ENCODE measurements around the gene CIT.

CIT gene

DNA sequence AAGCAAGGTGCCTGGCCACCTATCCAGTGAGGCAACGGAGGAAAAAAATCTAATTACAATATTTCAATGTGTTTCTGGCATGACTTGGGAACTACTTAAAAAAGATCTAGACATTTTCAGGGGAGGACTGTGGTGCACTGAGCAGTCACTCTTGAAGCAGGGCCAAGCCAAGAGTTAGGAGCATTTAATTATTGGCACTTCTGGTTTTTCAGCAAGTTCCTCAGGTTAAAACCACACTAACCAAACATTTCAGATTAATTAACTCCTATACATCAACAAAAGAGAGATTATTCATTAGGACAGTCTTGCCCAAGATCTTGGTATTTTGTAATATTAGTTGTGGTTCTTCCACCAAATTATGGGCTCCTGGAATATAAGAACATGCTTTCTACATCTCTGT lies 183.6 kb downstream of the CIT start:
- no peak for DNase-seq

DNA sequence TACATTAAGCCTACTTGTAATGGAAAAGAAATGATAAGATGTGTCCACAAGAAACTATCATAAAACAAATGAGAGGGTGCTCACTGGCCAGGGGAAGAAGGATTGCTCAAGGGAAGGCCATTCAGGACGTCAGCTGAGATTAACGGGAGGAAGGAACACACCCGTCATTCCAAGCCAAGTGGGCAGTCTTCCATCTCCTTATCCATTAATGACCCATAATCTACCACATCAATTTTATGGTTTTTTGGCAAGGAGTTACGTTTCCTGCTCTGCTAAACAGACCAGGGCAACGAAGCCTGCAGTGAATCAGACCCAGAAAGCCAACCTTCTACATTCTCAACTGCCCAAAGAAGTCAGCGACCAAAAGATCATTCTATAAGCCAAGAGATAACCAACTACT lies 184.1 kb downstream of the CIT start:
- DNase-seq, result no peak

DNA sequence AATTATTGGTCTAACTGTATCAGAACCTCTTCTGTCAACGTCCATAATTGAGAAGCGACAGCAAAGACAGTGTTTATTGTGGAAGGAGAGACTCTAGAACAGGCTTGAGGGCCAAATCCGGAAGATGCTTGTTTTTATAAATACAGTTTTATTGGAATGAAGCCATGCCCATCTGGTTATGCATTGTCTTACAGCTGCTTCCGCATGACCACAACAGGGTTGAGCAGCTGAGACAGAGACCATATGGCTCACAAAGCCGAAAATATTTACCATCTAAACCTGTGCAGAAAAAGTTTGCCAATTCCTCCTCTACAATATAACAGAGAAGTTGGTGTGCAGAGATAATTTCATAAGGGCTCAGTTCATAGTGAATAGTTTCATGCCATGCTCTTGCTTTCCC lies 184.7 kb downstream of the CIT start:
- no peak for DNase-seq

DNA sequence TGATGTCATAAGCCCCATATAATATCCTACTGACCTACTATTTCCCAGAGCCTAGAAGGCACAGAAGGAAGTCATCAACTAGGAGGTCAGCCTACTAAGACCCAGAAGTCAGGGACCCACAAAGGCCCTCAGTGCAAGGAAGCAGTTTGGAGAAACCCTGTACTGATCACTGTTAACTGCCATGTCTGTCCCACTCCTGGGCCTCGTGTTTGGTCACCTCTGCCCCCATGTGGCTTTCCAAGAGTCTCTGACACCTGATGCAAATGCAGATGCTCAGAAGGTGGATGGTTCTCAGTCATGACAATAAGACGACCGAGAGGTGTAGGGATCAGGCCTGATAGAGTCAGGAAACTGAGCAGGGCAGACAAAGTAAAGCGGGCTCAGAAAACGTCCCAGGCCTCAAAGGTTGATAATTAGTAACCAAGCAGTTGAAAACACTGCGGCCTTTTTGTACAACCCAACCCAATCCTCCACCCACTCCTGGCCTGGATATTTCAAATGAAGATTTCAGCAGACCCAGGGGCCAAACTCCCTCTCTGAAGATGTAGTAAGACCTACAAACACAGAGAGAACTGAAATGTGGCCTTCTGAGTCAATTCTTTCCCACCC lies 185.8 kb downstream of the CIT start:
- no peak for DNase-seq

DNA sequence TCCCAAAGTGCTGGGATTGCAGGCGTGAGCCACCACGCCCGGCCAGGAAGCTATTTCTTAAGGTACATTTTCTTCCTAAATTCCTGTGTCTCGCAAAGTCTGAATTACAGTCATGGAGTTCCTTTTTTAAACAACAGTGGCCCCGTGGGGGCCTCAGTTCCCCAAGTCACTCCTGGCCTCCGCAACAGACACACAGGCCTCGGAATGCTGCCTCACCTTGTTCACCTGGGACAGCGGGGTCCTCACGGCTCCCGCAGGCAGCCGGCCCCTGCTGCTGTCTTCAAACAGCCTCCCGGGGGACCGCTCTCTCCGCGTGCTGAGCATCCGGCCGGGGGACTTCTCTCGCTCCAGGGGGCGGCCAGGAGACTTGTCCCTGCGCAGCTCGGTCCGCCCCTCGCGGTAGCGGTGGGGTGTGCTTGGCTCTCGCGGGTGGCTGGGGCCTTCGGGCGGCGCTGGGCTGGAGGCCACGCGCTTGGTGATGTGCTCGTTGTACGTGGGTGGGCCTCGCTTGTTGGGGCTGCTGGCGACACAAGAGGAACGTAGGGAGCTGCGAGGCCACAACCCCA lies 187.1 kb downstream of the CIT start:
- DNase-seq, result no peak

DNA sequence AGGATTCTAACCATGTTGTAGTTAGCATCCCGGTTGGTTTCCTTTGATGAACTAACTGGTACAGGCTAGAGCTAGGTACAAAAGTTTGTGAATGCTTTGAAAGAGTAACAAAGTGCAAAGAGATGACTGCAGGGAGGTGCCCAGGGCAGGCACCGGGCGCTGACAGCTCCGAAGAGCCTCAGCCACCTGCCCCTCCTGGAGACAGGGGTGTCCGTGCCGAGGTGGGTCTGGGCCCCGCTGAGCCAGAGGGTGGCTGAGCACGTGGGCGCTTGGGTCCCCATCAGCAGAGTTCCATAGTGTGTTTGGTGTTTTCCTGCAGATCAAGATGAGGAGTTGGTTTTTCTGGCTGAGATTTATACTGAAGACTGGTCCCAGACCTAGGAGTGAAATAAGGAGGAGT lies 189.2 kb downstream of the CIT start:
- no peak for DNase-seq

DNA sequence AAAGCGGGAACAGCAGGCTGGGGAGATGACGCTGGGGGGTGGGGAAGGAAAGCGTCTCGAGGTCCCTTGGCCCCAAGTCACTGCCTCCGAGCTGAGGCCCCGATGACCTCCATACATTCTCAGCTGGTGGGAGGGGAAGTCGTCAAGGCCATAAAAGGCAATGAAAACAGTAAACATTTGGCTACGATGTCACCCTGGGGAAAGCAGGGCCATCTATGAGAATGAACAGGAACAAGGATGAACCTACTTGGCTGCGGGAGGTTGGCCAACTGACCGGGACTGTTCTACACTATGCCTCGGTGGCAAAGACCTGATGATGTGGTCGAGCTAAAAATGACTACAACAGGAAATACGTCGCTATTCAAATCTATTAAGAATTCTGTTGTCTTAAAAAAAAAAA lies 189.7 kb downstream of the CIT start:
- DNase-seq, result no peak

DNA sequence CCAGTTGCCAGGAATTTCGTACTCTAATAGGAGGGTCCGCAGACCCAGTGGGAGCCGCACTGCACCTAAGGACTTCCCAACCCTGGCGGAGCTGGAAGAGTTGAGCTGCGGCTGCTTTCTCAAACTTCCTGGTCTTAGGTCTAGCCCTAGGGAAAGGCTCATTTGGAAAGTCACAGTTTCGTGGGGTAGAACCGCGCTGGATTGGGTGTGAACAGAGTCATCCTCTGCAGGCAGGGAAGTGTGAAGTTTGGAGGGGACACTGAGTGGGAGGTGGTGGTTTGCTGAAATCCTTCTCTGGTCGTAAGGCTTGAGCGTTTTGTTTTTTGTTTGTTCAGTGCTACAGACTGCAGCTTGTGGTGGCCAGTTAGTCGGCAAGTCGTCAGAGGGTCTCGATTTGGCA lies 190.3 kb downstream of the CIT start:
- no peak for DNase-seq

DNA sequence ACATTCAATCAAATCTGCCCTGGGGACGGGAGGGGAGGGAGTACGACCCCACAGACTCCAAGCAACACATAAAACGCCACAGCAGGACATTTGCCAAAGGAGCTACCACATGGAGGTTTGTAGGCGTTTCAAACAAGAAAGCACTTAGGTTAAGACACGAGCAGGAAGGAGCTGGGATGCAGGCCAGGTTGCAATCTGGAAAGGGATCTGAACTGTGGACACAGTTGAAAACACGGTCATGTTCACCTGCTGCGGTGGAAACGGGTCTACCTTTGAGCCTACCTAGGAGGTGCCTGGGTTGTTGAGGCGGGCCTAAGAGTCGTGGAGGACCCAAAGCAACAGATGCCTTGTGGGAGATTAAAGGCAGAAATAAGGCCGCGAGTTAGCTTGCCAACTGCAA lies 190.8 kb downstream of the CIT start:
- no peak for DNase-seq

DNA sequence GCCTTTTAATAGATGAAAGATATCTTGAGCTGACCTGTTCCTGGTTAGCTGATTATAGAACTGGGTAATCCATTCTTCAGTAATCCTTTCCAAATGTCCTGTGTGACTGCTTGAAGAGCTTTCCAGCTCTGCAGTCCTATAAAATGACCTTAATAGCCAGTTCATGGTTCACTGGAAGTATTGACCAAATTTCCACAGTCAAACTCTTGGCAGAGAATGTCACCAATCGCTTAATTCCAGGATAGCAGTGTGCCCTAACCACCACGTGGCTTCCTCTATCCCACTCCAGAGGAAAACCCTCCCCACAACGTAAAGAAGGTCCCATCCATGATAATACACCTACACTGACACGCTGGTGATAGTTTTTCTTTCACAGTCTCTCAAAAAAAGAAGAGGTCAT lies 191.7 kb downstream of the CIT start:
- no peak for DNase-seq

DNA sequence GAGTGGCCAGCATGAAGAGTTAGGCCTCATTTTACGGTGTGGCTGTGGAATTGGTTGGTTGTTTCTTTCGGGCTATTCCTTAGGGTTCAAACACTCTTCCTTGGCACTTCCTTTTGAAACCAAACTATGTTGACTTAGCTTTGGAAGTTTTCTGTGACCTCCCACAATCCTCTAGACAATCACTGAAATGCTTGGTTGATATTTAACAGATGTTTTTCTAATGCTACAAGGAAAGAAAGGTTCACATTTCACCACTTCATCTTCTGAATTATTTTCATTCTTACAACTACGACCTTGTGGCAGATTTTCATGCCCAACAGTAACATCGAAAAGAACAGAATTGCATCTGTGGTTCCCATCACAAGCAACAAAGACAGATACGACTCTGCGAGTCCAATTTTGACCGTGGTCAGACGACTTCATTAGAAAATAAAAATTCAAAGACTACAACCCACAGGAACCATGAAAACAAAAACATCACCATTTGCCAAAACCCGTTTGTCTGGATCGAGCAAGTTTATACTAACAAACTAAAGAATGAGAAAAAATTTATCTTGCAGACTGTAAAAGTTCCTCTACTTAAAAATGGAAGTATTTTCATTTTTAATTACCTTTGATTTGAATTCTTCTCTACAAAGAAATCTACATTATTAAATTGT lies 192.3 kb downstream of the CIT start:
- no peak for DNase-seq

DNA sequence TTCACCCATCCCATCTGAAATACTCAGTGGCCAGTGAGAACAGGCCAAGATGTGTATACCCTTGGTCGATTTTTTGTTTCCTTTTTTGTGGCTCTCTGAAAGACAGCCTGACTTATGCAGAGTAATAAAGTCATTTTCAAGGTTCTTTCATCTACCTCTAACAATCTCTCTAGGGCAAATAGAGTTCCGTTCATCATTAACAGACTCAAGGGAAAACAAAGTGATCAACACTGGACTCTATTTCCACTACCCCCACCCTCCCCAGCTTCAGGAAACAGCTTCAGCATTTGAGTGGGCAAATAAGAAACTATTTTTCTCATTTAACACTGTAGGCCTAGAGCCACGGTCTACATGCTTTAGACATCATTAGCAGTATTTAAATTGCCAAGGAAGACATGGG lies 193.3 kb downstream of the CIT start:
- no peak for DNase-seq

DNA sequence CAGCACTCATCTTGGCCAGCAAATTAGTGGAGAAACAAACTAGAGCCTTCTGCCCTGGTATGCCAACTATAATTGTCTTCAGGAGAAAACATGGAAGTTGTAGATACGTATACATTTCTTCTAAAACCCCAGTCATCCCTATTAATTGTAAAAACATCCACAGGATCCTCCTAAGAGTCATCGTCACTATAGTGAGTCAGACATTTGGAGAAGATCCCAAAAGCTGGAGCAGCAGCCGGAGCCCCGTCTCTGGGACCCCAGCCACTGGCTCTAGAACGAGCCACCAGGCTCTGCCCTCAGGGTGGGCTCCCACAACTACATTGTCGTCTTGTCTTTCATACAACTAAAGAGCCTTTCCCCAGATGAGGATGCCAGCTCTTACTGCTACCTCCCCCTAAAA lies 193.7 kb downstream of the CIT start:
- DNase-seq, result no peak

DNA sequence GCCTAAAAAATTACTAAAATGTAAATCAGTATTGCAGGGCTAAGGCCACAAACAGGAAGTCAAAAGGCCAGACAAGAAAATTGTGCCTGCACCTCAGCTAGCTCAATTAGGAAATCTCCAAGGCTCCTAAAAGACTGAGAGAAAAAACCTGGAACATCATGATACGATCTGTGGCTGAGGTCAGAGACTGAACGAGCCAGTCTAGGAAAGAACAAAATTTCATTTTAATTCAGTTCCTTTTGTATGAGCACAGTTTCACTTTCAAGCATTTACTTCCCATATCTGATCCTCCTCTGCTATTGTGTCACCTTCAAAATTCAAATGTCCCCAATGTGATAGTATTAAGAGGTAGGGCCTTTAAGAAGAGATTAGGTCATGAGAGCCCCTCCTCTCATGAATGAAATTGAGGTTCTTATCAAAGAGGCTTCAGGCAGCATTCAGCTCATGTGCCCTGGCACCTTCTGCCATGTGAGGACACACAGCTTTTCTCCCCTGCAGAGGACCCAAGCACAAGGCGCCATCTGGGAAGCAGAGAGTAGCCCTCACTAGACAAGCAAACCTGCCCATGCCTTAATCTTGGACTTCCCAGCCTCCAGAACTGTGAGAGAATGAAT lies 194.4 kb downstream of the CIT start:
- no peak for DNase-seq

DNA sequence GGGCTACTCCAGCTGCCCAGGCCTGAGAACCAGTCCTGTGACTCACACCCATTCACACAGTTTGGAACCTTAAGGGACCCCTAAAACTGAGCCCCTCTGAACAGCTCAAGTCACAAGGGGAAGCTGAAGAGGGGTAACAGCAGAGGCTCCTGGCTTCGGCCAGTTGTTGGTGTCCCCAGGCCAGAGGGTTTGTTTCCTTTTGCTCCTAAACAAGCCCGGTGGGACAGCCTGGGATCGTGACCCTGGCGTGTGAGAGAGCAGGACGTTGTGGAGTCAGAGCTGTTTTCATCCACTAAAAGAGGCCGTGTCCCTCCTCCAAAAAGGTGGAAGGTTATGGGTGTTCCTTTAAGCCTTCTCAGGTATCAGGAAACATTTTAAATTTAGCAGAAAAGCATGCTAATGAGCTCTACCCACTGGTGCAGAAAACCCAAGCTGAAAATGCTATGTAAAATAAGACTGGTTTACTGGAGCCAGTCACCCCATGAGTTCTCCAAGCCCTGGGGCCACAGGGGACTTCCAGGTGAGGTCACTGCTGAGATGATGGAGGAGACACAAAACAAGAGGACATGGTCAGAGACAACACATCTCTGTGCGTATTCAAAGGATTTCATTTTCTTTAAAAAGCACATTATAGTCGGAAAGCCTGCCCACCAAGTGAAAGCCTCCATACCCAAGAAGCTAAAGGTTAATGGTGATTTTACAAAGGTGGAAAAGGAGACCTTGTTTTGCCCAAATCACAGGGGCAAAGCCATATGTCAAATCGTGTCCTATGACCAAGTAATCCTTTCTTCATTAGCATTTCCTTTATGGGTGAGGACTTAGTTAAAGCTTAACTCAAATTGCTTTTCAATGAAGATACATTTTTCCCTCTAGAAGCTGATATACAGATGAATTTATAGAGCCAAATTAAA lies 195.1 kb downstream of the CIT start:
- no peak for DNase-seq

DNA sequence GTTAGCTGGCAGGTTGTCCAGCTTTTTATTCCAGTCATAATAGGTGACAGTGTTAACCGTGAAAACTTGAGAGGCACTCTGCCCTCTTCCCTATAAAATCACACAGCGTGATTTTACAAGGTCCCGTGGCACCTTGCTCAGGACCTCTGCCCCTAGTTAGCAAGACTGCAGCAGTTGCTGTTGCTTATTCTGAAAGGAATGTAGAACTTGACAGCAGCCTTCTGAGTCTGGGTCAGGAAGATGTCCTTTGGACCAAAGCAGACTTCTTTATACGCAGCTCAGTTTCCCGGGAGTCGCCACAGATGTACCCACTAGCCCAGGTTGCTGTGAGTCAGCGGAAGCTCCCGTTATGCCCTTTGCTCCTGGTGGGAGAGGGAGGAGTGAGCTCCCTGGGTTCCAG lies 196.0 kb downstream of the CIT start:
- DNase-seq, result no peak

DNA sequence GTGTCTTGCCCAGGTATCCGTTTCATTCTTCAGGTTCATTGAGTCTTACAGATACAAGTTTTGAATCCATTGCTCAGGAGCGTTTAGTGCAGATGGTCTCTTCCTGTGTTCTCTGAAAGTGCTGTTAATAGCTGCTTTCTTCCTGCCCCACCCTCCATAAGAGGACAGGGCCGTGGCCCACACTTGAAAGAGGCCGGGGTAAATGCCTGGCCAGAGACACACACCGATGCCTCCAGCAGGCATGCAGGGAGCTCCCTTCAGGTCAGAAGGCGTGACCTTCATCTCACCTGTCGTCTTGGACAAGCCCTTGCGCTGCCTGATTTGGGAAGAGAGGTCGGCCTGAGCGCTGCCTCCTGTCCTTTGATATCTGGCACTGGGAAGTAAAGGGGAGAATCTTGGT lies 197.6 kb downstream of the CIT start:
- no peak for DNase-seq

DNA sequence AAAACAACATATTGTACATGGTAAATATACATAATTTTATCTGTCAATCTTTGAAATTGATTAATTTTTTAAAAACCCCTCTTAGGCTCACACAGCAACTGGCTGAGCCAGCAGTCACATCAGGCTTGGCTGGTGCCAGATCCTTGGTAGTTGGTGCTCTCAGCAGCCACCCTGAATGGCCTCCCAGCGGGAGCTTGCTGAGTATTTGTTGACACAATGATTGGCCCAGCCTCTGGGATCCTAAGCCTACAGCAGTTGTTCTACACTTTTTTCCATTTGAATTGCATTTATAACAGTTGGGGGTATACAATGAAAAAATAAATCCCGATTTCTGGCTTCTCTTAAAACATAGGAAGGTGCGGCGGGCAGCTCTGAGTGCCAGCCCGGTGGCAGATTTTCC lies 198.0 kb downstream of the CIT start:
- no peak for DNase-seq

DNA sequence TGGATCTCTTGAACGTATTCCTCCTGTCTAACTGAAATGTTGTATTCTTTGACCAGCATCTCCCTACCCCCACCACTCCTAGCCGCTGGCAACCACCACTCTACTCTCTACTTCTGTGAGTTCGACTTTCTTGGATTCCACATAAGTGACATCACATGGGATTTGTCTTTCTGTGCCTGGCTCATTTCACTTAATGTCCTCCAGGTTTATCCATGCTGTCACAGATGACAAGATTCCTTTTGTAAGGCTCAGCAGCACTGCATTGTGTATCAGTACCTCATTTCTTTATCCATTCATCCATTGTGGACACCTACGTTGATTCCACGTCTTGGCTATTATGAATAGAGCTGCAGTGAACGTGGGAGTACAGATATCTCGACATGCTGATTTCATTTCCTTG lies 198.7 kb downstream of the CIT start:
- DNase-seq, result no peak

DNA sequence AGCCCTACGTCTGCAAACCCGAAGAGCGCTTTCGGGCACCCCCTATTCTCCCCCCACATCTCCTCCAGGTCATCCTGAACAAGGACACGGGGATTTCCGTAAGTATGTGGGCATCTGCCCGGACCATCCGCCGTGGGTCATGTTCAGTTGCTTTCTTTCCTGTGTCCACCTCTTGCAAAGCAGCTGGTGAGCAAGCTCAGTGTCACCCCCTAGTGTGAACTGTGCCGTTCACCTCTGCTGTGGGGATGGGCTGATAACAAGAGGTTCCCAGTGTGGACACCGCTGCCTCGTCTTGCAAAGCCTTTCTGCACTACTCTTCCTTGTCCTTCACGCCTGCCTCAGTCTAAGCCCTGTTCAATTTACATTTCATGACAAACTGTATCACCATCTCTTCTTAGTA lies 200.5 kb downstream of the CIT start:
- DNase-seq, result no peak

DNA sequence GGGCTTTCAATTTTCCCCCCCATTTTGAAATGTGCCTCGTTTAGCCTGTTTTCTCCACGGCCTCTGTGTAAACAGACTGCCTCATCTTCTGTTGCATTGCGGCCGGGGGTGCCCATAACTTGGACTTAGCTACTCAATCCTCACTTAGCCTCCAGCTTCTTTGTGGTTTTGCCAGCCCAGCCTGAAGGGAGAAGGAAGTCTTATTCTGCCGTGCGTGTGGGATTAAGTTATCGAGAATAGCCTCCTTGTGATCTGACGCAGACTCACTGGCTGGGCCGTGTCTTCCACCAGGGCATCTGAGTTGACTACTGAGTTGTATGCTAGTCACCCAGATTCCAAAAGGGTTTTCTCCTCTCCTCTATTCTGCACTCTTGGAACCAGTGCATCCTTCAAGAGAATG lies 201.1 kb downstream of the CIT start:
- no peak for DNase-seq

DNA sequence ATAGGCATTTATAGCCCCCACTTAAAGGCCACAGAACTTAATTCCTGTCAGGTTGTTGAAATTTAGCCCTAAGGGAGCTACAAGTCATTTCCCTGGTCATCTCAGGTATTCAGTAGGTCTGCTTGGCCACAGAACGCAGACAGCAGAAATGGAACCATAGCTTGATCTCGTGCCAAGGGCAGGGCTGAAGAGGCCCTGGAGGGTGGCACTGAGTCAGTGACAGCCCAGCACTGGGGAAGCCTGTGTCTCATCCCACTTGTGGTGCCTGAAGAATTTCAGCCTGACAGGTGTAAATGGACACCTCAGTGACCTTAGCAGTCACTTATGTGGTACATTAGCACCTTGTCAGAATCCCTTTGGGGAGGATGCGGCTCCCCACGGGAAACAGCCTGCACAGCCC lies 202.6 kb downstream of the CIT start:
- no peak for DNase-seq

DNA sequence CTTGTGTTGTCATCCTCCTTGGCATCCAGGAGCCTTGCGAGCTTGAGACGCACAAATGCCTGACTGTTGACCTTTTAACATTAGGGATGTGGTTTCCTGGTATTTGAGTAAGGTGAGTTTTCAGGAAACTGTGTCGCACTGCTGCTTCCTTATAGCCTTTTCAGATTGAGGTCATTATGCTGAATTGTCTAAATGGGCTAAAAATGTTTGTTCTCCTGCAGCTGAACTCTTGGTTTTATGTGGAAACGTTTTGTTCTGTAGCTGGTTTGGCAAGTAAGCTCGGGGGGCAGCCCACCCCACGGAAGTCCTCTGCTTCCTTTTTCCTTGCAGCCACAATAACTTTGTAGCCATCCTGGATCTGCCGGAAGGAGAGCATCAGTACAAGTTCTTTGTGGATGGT lies 203.5 kb downstream of the CIT start:
- no peak for DNase-seq

DNA sequence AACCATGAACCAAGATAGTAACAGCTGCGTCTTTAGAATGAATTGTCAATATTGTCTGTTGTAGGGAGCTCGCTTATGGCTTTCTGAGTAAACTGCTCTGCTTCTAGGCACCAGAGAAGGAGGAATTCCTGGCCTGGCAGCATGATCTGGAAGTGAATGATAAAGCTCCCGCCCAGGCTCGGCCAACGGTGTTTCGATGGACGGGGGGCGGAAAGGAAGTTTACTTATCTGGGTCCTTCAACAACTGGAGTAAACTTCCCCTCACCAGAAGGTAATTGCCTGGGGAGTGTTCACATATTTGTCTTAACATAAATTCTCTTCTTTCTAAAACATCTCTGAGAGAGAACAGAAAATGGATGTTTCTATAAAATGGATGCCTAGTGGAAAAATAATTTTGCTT lies 204.9 kb downstream of the CIT start:
- DNase-seq, result no peak

Data from midbrain (tissue), 1 donor.